HepG2 (cell line): ENCODE results near the gene ERV3-1. TPM values are rescaled to one million over a fixed set of nuclear protein-coding genes. Genes with fewer than 3 reads are reported as not detected.
A peak's percentile ranks its signal among the peaks of the same experiment; 100 is the strongest.

Source experiments
- BRCA1 ChIP-seq: sonication (generic); formaldehyde crosslinking; IDR thresholded peaks from 2 replicates; pipeline ENCODE4 v1.4.0; 2020; ENCODE audit warnings: missing genetic modification reagents
- HMGXB4 ChIP-seq, 2 experiments: sonication (generic) in 1 of 2; formaldehyde crosslinking in 1 of 2; IDR thresholded peaks; 2 replicates each; pipeline versions ENCODE4 v1.4.0 to v1.6.1; 2018 to 2020; ENCODE audit warnings: missing genetic modification reagents in 2 of 2, borderline replicate concordance in 1 of 2, low read depth in 1 of 2, mild to moderate bottlenecking in 1 of 2, missing biosample characterization in 1 of 2
- JUN ChIP-seq: sonication (generic); formaldehyde crosslinking; IDR thresholded peaks from 2 replicates; pipeline ENCODE4 v1.4.0; 2020; ENCODE audit warnings: mild to moderate bottlenecking, missing genetic modification reagents
- MED1 ChIP-seq: sonication (generic); formaldehyde crosslinking; IDR thresholded peaks from 2 replicates; pipeline ENCODE4 v1.4.0; 2020; ENCODE audit warnings: missing genetic modification reagents
- NR2F6 ChIP-seq, 2 experiments: IDR thresholded peaks; 2 replicates each; pipeline ENCODE4 v1.6.1; 2016; ENCODE audit warnings: antibody characterized with exemption in 1 of 2, mild to moderate bottlenecking in 1 of 2
- POLR2A ChIP-seq, 2 experiments: IDR thresholded peaks; 2 replicates each; pipeline ENCODE4 v1.6.1; 2011; ENCODE audit warnings: low read depth in 2 of 2, low read length in 2 of 2, mild to moderate bottlenecking in 1 of 2, moderate library complexity in 1 of 2; ENCODE audit not compliant: insufficient read depth in 1 of 2
- POLR2AphosphoS5 ChIP-seq: IDR thresholded peaks from 2 replicates; pipeline ENCODE4 v1.6.1; 2012; ENCODE audit warnings: low read depth, low read length
- SP2 ChIP-seq: sonication (generic); formaldehyde crosslinking; IDR thresholded peaks from 2 replicates; pipeline ENCODE4 v1.5.1; 2020; ENCODE audit warnings: mild to moderate bottlenecking, missing genetic modification reagents
- TAF1 ChIP-seq: sonication (generic); formaldehyde crosslinking; IDR thresholded peaks from 2 replicates; pipeline ENCODE4 v1.4.0; 2020; ENCODE audit warnings: missing genetic modification reagents
- TARDBP ChIP-seq: sonication (generic); formaldehyde crosslinking; IDR thresholded peaks from 2 replicates; pipeline ENCODE4 v1.8.0; 2022; ENCODE audit warnings: mild to moderate bottlenecking, missing genetic modification reagents
- ZBTB38 ChIP-seq: sonication (generic); formaldehyde crosslinking; IDR thresholded peaks from 2 replicates; pipeline ENCODE4 v1.5.1; 2020; ENCODE audit warnings: mild to moderate bottlenecking, missing genetic modification reagents
- ZC3H13 ChIP-seq: sonication (generic); formaldehyde crosslinking; IDR thresholded peaks from 2 replicates; pipeline ENCODE4 v1.8.1; 2023; ENCODE audit warnings: mild to moderate bottlenecking, missing genetic modification reagents, moderate library complexity
- ZC3H4 ChIP-seq: sonication (generic); formaldehyde crosslinking; IDR thresholded peaks from 2 replicates; pipeline ENCODE4 v1.4.0; 2020; ENCODE audit warnings: missing genetic modification reagents, borderline replicate concordance
- ZFP90 ChIP-seq: sonication (generic); formaldehyde crosslinking; IDR thresholded peaks from 2 replicates; pipeline ENCODE4 v1.8.0; 2022; ENCODE audit warnings: missing genetic modification reagents, mild to moderate bottlenecking, inconsistent platforms, borderline replicate concordance
- ZMYM4 ChIP-seq: sonication (generic); formaldehyde crosslinking; IDR thresholded peaks from 2 replicates; pipeline ENCODE4 v1.8.1; 2023; ENCODE audit warnings: mild to moderate bottlenecking, missing genetic modification reagents
- ZNF337 ChIP-seq: sonication (generic); formaldehyde crosslinking; IDR thresholded peaks from 2 replicates; pipeline ENCODE4 v1.5.1; 2020; ENCODE audit warnings: missing genetic modification reagents, low read depth, mild to moderate bottlenecking, borderline replicate concordance
- ZNF432 ChIP-seq: sonication (generic); formaldehyde crosslinking; IDR thresholded peaks from 2 replicates; pipeline ENCODE4 v1.5.0; 2020; ENCODE audit warnings: missing genetic modification reagents, mild to moderate bottlenecking, borderline replicate concordance
- ZNF737 ChIP-seq: sonication (generic); formaldehyde crosslinking; IDR thresholded peaks from 2 replicates; pipeline ENCODE4 v1.5.0; 2020; ENCODE audit warnings: missing genetic modification reagents, mild to moderate bottlenecking, borderline replicate concordance
- ZNF781 ChIP-seq: sonication (generic); formaldehyde crosslinking; IDR thresholded peaks from 2 replicates; pipeline ENCODE4 v1.5.1; 2020; ENCODE audit warnings: borderline replicate concordance, mild to moderate bottlenecking, missing genetic modification reagents; ENCODE audit errors: not compliant biosample characterization
- polyA plus RNA-seq, 8 experiments: library from polyadenylated mRNA; depleted of rRNA in 3 of 8; stranded (reverse) in 7 of 8; unstranded in 1 of 8; fragments of >200 nt; fragmentation: Illumina TruSeq in 4 of 8; extraction: Trizol in 4 of 8; gene quantifications; 2 replicates each; pipeline versions ENCODE4 v1.2.1 to v1.2.3, GENCODE V29; 2011 to 2016; ENCODE audit warnings: low read depth in 4 of 8, missing spikeins in 1 of 8, mixed read lengths in 1 of 8; ENCODE audit not compliant: insufficient read depth in 1 of 8
- total RNA-seq, 5 experiments: library from RNA; depleted of rRNA; stranded (reverse); fragments of >200 nt; fragmentation: Illumina TruSeq; extraction: Trizol; gene quantifications; 2 replicates each; pipeline ENCODE4 v1.2.3, GENCODE V29; 2016; ENCODE audit warnings: low read depth in 1 of 5
- TF ChIP-seq, protein P1 (sequence below): sonication (generic); formaldehyde crosslinking; IDR thresholded peaks from 2 replicates; pipeline ENCODE4 v1.5.1; 2020; ENCODE audit warnings: mild to moderate bottlenecking, missing genetic modification reagents
- TF ChIP-seq, protein P2 (sequence below): sonication (generic); formaldehyde crosslinking; IDR thresholded peaks from 2 replicates; pipeline ENCODE4 v1.8.0; 2022; ENCODE audit warnings: missing genetic modification reagents, mild to moderate bottlenecking, moderate library complexity, borderline replicate concordance

The ERV3-1 gene
- total and polyA plus RNA-seq, 2 of the 13 experiments (the other 11 are each of a cell fraction or from before 2014, with no cell fraction given), result 20.4 to 86.3 TPM

DNA sequence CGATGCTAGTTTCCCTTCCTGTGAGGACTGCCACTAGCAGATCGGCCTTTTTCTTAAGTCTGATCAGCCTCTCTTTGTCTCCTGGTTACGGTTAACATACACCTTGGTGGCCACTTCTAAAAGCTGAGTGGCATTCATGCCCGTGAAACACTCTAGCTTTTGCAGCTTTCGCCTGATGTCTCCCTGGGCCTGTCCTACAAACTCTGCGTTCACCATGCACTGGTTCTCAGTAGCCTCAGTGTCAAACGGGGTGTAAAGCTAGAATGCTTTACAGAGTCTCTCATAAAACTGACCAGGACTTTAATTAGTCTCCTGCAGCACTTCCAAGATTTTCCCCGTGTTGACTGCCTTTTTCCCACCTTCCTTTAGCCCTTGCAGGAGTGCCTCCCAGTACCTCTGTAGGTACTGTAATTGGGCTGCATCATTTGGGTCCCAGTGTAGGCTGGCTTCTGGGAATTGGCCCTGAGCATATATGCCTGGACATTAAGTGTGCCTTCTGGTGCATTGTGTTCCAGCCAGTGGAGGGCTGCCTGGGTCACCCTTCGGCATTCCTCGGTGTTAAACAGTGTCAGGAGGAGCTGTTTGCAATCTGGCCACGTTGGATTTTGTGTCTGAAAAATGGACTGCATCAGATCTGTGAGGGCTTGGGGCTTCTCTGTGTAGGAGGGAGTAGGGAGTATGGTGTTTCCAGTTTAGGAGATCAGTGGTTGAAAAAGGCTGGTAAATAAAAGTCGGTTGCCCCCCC is 9.2 kb downstream of the ERV3-1 start (continued):
- TF ChIP-seq, protein P1, sequence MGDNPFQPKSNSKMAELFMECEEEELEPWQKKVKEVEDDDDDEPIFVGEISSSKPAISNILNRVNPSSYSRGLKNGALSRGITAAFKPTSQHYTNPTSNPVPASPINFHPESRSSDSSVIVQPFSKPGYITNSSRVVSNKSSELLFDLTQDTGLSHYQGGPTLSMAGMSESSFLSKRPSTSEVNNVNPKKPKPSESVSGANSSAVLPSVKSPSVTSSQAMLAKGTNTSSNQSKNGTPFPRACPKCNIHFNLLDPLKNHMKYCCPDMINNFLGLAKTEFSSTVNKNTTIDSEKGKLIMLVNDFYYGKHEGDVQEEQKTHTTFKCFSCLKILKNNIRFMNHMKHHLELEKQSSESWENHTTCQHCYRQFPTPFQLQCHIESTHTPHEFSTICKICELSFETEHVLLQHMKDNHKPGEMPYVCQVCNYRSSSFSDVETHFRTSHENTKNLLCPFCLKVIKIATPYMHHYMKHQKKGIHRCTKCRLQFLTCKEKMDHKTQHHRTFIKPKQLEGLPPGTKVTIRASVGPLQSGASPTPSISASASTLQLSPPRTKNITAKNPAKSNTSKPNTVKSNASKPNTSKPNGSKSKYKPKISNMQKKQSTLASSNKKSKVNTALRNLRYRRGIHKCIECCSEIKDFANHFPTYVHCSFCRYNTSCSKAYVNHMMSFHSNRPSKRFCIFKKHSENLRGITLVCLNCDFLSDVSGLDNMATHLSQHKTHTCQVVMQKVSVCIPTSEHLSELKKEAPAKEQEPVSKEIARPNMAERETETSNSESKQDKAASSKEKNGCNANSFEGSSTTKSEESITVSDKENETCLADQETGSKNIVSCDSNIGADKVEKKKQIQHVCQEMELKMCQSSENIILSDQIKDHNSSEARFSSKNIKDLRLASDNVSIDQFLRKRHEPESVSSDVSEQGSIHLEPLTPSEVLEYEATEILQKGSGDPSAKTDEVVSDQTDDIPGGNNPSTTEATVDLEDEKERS (CRISPR knock-in tag), result 0 out of 2 replicates have a peak, but pooled peaks have one; percentile 33
- TF ChIP-seq MED1 (CRISPR knock-in tag) (0 out of 2 replicates have a peak, but pooled peaks have one; percentile 11), ZC3H4 (CRISPR knock-in tag) (peak; percentile 86), ZNF781 (CRISPR knock-in tag) (peak; percentile 13), ZFP90 (0 out of 2 replicates have a peak, but pooled peaks have one; percentile 58), BRCA1 (no peak), POLR2AphosphoS5 (0 out of 2 replicates have a peak, but pooled peaks have one; percentile 13), ZNF737 (0 out of 2 replicates have a peak, but pooled peaks have one; percentile 34), TAF1 (CRISPR knock-in tag) (no peak), SP2 (no peak), HMGXB4 (CRISPR knock-in tag; IDR thresholded peaks at IDR 0.05; ENCODE audit: borderline replicate concordance in 1 of 2, low read depth in 1 of 2) (0 out of 4 replicates have a peak, but pooled peaks of 1 of the 2 experiments have one; percentile 8), NR2F6 (IDR thresholded peaks at IDR 0.05) (no peak), NR2F6 (CRISPR knock-in tag; IDR thresholded peaks at IDR 0.05) (no peak), ZBTB38 (CRISPR knock-in tag) (peak; percentile 26; the same call in 1 of the 2 replicates), POLR2A (IDR thresholded peaks at IDR 0.05; ENCODE audit: insufficient read depth in 1 of 2, low read depth in 2 of 2, low read length in 2 of 2) (peak in 1 of 2 experiments; percentile 49; a peak in 2 of 4 replicates), JUN (CRISPR knock-in tag) (0 out of 2 replicates have a peak, but pooled peaks have one; percentile 31), ZMYM4 (CRISPR knock-in tag) (0 out of 2 replicates have a peak, but pooled peaks have one; percentile 15), ZNF432 (CRISPR knock-in tag) (no peak), ZC3H13 (CRISPR knock-in tag) (peak; percentile 10; the same call in 1 of the 2 replicates), TARDBP (CRISPR knock-in tag) (0 out of 2 replicates have a peak, but pooled peaks have one; percentile 5), ZNF337 (no peak)
- TF ChIP-seq, protein P2, sequence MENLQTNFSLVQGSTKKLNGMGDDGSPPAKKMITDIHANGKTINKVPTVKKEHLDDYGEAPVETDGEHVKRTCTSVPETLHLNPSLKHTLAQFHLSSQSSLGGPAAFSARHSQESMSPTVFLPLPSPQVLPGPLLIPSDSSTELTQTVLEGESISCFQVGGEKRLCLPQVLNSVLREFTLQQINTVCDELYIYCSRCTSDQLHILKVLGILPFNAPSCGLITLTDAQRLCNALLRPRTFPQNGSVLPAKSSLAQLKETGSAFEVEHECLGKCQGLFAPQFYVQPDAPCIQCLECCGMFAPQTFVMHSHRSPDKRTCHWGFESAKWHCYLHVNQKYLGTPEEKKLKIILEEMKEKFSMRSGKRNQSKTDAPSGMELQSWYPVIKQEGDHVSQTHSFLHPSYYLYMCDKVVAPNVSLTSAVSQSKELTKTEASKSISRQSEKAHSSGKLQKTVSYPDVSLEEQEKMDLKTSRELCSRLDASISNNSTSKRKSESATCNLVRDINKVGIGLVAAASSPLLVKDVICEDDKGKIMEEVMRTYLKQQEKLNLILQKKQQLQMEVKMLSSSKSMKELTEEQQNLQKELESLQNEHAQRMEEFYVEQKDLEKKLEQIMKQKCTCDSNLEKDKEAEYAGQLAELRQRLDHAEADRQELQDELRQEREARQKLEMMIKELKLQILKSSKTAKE (CRISPR knock-in tag), result peak; percentile 41; the same call in 1 of the 2 replicates
